Natural killer cell (primary cell): ENCODE data around the gene TANC1. TPM values are rescaled to one million over a fixed set of nuclear protein-coding genes. Genes with fewer than 3 reads are reported as not detected.

Source experiments
- ATAC-seq, 3 donors: fragments of 150-1000 bp in 2 of 3; fragments of 200-7000 bp in 1 of 3; cut with Tn5 transposase; 1 replicate in 1 of 3; 2 replicates in 2 of 3; pipeline ENCODE4 v1.10.0; 2021; ENCODE audit warnings: mild to moderate bottlenecking in 2 of 3, moderate library complexity in 2 of 3
- DNase-seq, 2 donors: peaks; one replicate each; pipeline versions ENCODE4 v3.0.0 to v3.0.0-alpha.2; 2013 to 2021; ENCODE audit warnings: mixed read lengths in 1 of 2
- H3K27ac ChIP-seq: one replicate; pipeline ENCODE4 v1.5.1; 2013; ENCODE audit warnings: mild to moderate bottlenecking, low read length
- H3K27me3 ChIP-seq: one replicate; pipeline ENCODE4 v1.6.1; 2013; ENCODE audit warnings: low read length; ENCODE audit not compliant: control insufficient read depth, insufficient read depth
- H3K36me3 ChIP-seq: one replicate; pipeline ENCODE4 v1.6.1; 2013; ENCODE audit warnings: low read length; ENCODE audit not compliant: control insufficient read depth, insufficient read depth
- H3K4me1 ChIP-seq: one replicate; pipeline ENCODE4 v1.6.1; 2013; ENCODE audit warnings: low read length; ENCODE audit not compliant: control insufficient read depth, insufficient read depth
- H3K4me3 ChIP-seq: one replicate; pipeline ENCODE4 v1.5.1; 2013; ENCODE audit warnings: low read length
- H3K9me3 ChIP-seq: one replicate; pipeline ENCODE4 v1.6.1; 2013; ENCODE audit warnings: low read length; ENCODE audit not compliant: control insufficient read depth, insufficient read depth
- H3K27ac Mint-ChIP-seq, 2 donors: one replicate each; pipeline ENCODE4 v1.8.0; 2022; ENCODE audit warnings: mild to moderate bottlenecking in 2 of 2, mixed read lengths in 2 of 2, moderate library complexity in 1 of 2
- H3K27me3 Mint-ChIP-seq, 2 donors: one replicate each; pipeline ENCODE4 v1.8.0; 2022; ENCODE audit warnings: low read depth in 2 of 2, mixed read lengths in 2 of 2
- H3K36me3 Mint-ChIP-seq: one replicate; pipeline ENCODE4 v1.8.0; 2022; ENCODE audit warnings: mixed read lengths
- H3K4me1 Mint-ChIP-seq, 2 donors: one replicate each; pipeline ENCODE4 v1.8.0; 2022; ENCODE audit warnings: mixed read lengths in 2 of 2
- H3K4me3 Mint-ChIP-seq: one replicate; pipeline ENCODE4 v1.8.0; 2022; ENCODE audit warnings: mild to moderate bottlenecking, moderate library complexity, mixed read lengths
- H3K9me3 Mint-ChIP-seq, 2 donors: one replicate each; pipeline ENCODE4 v1.8.0; 2022; ENCODE audit warnings: mixed read lengths in 2 of 2
- CTCF ChIP-seq: fragments of 200-600 bp; IDR thresholded peaks from one replicate; pipeline ENCODE4 v1.8.0; 2022; ENCODE audit warnings: antibody characterized with exemption
- WGBS: methylation state at CpG from one replicate; pipeline ENCODE4 v1.1.7; 2013; ENCODE audit warnings: missing lambda C conversion rate; ENCODE audit not compliant: insufficient coverage; 5-methylcytosine and 5-hydroxymethylcytosine counted together
- intact Hi-C: fragments of 100-400 bp; cut with micrococcal nuclease; formaldehyde crosslinking; loops from one replicate; pipeline ENCODE4 v1.14.2; 2022
- total RNA-seq, 4 donors: library from RNA; stranded (reverse); fragments of 120-200 nt in 1 of 4; gene quantifications; one replicate each; pipeline versions ENCODE4 v1.2.3 to v1.2.4, GENCODE V29; 2013 to 2022

TANC1 gene
- total RNA-seq, 3 donors from 2014 or later (not counting 1 experiment from before 2014, with no cell fraction given), result 0.82 to 4.2 (median 1.1) TPM

- peaks cover 0 to 13% of the 10 kb centered on the region in 2 donors for H3K4me1 Mint-ChIP-seq
- no peaks in the 10 kb centered on the region for H3K27me3 Mint-ChIP-seq
- no peaks in the 10 kb centered on the region for H3K9me3 ChIP-seq
- H3K9me3 Mint-ChIP-seq, result no peaks in the 10 kb centered on the region
- H3K27me3 ChIP-seq, result no peaks in the 10 kb centered on the region
- H3K36me3 Mint-ChIP-seq, result no peaks in the 10 kb centered on the region
- no peak for ATAC-seq
- intact Hi-C loops, result no loop called here
- no peak overlapping the region for H3K27ac ChIP-seq
- H3K36me3 ChIP-seq, result peaks cover 3% of the 10 kb centered on the region
- peak overlapping the region in 1 of 2 donors; percentile 31 for H3K27ac Mint-ChIP-seq
- H3K4me3 ChIP-seq, result no peak overlapping the region
- WGBS, result 96% methylated on average over 5 of the region's 6 CpGs
- no peak for DNase-seq
- no peaks in the 10 kb centered on the region for H3K4me1 ChIP-seq
- no peak overlapping the region for H3K4me3 Mint-ChIP-seq
- no peak for TF ChIP-seq CTCF
These were observed 293.8 kb downstream of the TANC1 start for GRCh38 chr2:159262226-159262625.

GRCh38 chr2:159262904-159263303 lies 294.5 kb downstream of the TANC1 start:
- H3K27me3 ChIP-seq, result no peaks in the 10 kb centered on the region
- no peak overlapping the region for H3K27ac ChIP-seq
- no peaks in the 10 kb centered on the region for H3K9me3 Mint-ChIP-seq
- peaks cover 0 to 20% of the 10 kb centered on the region in 2 donors for H3K4me1 Mint-ChIP-seq
- no peak overlapping the region for H3K4me3 Mint-ChIP-seq
- TF ChIP-seq CTCF, result no peak
- H3K27me3 Mint-ChIP-seq, result no peaks in the 10 kb centered on the region
- H3K36me3 Mint-ChIP-seq, result no peaks in the 10 kb centered on the region
- no peaks in the 10 kb centered on the region for H3K9me3 ChIP-seq
- H3K36me3 ChIP-seq, result peaks cover 2% of the 10 kb centered on the region
- H3K27ac Mint-ChIP-seq, result peak overlapping the region in 1 of 2 donors; percentile 31
- DNase-seq (no peak), ATAC-seq (no peak)
- intact Hi-C loops, result no loop called here
- 95% methylated on average over 5 of the region's 5 CpGs for whole genome bisulfite sequencing
- no peak overlapping the region for H3K4me3 ChIP-seq
- H3K4me1 ChIP-seq, result no peaks in the 10 kb centered on the region

GRCh38 chr2:159265171-159265576 lies 296.7 kb downstream of the TANC1 start:
- WGBS, result 100% methylated on average over 1 of the region's 1 CpG
- Histone ChIP-seq H3K27me3 (no peaks in the 10 kb centered on the region), H3K36me3 (peaks cover 3% of the 10 kb centered on the region), H3K4me1 (no peaks in the 10 kb centered on the region), H3K4me3 (no peak overlapping the region), H3K9me3 (no peaks in the 10 kb centered on the region), H3K27ac (no peak overlapping the region)
- intact Hi-C loops, result no loop called here
- Mint-ChIP-seq H3K4me1 (peaks cover 9 to 37% of the 10 kb centered on the region in 2 donors), H3K27me3 (no peaks in the 10 kb centered on the region), H3K27ac (no peak overlapping the region), H3K4me3 (no peak overlapping the region), H3K36me3 (peaks cover 8% of the 10 kb centered on the region), H3K9me3 (no peaks in the 10 kb centered on the region)
- DNase-seq, result no peak
- ATAC-seq, result no peak
- TF ChIP-seq CTCF, result no peak

- peaks cover 16% of the 10 kb centered on the region for H3K36me3 Mint-ChIP-seq
- H3K27me3 Mint-ChIP-seq, result no peaks in the 10 kb centered on the region
- Histone ChIP-seq H3K27ac (no peak overlapping the region), H3K4me3 (no peak overlapping the region), H3K27me3 (no peaks in the 10 kb centered on the region), H3K9me3 (no peaks in the 10 kb centered on the region), H3K36me3 (peaks cover 13% of the 10 kb centered on the region), H3K4me1 (no peaks in the 10 kb centered on the region)
- 93% methylated on average over 2 of the region's 3 CpGs for WGBS
- TF ChIP-seq CTCF, result no peak
- peaks cover 9 to 37% of the 10 kb centered on the region in 2 donors for H3K4me1 Mint-ChIP-seq
- intact Hi-C loops, result no loop called here
- H3K27ac Mint-ChIP-seq, result no peak overlapping the region
- DNase-seq (no peak), ATAC-seq (no peak)
- H3K9me3 Mint-ChIP-seq, result no peaks in the 10 kb centered on the region
- no peak overlapping the region for H3K4me3 Mint-ChIP-seq
These were observed 298.1 kb downstream of the TANC1 start for GRCh38 chr2:159266554-159266953.
